ENCODE data around the gene NUP160.
A peak's percentile ranks its signal among the peaks of the same experiment; 100 is the strongest.
"Not testable (repeated sequence)": the region's sequence is repeated elsewhere in the genome, so short reads cannot be mapped to it uniquely, and the experiment has no call there.

Gene NUP160, protein sequence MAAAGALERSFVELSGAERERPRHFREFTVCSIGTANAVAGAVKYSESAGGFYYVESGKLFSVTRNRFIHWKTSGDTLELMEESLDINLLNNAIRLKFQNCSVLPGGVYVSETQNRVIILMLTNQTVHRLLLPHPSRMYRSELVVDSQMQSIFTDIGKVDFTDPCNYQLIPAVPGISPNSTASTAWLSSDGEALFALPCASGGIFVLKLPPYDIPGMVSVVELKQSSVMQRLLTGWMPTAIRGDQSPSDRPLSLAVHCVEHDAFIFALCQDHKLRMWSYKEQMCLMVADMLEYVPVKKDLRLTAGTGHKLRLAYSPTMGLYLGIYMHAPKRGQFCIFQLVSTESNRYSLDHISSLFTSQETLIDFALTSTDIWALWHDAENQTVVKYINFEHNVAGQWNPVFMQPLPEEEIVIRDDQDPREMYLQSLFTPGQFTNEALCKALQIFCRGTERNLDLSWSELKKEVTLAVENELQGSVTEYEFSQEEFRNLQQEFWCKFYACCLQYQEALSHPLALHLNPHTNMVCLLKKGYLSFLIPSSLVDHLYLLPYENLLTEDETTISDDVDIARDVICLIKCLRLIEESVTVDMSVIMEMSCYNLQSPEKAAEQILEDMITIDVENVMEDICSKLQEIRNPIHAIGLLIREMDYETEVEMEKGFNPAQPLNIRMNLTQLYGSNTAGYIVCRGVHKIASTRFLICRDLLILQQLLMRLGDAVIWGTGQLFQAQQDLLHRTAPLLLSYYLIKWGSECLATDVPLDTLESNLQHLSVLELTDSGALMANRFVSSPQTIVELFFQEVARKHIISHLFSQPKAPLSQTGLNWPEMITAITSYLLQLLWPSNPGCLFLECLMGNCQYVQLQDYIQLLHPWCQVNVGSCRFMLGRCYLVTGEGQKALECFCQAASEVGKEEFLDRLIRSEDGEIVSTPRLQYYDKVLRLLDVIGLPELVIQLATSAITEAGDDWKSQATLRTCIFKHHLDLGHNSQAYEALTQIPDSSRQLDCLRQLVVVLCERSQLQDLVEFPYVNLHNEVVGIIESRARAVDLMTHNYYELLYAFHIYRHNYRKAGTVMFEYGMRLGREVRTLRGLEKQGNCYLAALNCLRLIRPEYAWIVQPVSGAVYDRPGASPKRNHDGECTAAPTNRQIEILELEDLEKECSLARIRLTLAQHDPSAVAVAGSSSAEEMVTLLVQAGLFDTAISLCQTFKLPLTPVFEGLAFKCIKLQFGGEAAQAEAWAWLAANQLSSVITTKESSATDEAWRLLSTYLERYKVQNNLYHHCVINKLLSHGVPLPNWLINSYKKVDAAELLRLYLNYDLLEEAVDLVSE (N-terminal part only)

GRCh38 chr11:47847892-47848699, at the start of gene NUP160:
Gene NUP160 (minus strand): TSS chr11:47848350. CDS start chr11:47848318, 32 bp downstream.
- H3K4me3 ChIP-seq (ENCODE audit: low read depth, low read length), result peak within 1 kb of the TSS; percentile 99

DNA sequence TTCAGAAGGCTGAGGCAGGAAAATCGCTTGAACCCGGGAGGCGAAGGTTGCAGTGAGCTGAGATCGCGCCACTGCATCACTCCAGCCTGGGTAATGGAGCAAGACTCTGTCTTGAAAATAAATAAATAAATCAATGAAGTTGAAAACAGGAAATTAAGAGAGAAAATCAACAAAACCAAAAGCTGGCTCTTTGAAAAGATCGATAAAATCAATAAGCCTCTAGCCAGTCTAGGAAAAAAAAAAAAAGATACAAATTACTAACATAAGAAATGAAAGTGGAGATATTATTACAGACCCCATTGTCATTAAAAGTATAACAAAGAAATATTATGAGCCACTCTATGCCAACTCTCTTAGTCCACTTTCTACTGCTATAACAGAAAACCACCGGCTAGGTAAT, 48.0 kb upstream of the NUP160 start:
- H3K4me3 ChIP-seq (ENCODE audit: low read depth, low read length), result no peak overlapping the region

- no peak overlapping the region for H3K4me3 ChIP-seq (ENCODE audit: low read depth, low read length)
Observed at GRCh38 chr11:47895035-47895434, 46.9 kb upstream of the NUP160 start.

- not testable (repeated sequence) for H3K4me3 ChIP-seq (ENCODE audit: low read depth, low read length)
Observed at GRCh38 chr11:47892546-47893276, 44.6 kb upstream of the NUP160 start.

- H3K4me3 ChIP-seq (ENCODE audit: low read depth, low read length), result no peak overlapping the region
Observed at GRCh38 chr11:47891886-47892285, 43.7 kb upstream of the NUP160 start.

GRCh38 chr11:47889714-47890441, 41.7 kb upstream of the NUP160 start:
- no peak overlapping the region for H3K4me3 ChIP-seq (ENCODE audit: low read depth, low read length)

GRCh38 chr11:47887910-47888569, 39.9 kb upstream of the NUP160 start:
- H3K4me3 ChIP-seq (ENCODE audit: low read depth, low read length), result no peak overlapping the region

DNA sequence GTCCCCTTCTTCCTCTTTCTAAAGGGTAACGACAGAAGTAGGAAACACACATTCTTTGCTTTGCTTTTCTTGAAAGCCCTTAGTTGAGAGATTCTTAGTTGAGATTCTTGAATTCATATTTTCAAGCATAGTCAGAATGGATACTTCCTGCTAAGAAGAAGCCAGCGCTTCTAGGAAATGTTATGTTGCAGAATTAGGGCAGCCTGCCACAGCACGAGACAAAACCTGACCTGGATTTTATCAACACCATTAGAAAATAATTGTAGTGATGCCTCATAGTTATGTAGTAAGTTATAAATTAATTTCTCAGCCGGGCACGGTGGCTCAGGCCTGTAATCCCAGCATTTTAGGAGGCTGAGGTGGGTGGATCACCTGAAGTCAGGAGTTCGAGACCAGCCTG, 37.9 kb upstream of the NUP160 start:
- no peak overlapping the region for H3K4me3 ChIP-seq (ENCODE audit: low read depth, low read length)

GRCh38 chr11:47882437-47882836, 34.3 kb upstream of the NUP160 start:
- H3K4me3 ChIP-seq (ENCODE audit: low read depth, low read length), result not testable (repeated sequence)

DNA sequence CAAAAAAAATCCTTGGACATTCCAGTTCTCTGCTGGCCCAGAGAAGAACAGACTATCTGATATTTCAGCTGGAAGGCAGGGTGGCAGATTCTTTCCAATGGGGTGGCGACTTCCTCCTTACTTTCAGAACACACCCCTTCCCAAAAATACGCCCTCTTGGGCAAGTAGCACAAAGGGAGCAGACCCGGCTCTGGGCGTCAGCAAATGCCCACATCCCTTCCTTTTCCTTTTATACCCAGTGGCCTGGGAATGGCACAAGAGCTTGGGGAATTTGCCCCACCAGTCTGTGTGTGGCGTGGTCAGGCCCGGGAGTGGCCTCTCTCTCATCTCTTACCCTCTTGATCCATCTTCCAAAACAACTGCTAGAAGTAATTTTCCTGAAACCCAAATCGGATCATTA, 33.0 kb upstream of the NUP160 start:
- H3K4me3 ChIP-seq (ENCODE audit: low read depth, low read length), result no peak overlapping the region

- no peak overlapping the region for H3K4me3 ChIP-seq (ENCODE audit: low read depth, low read length)
Observed at GRCh38 chr11:47879259-47880158, 31.4 kb upstream of the NUP160 start.

- not testable (repeated sequence) for H3K4me3 ChIP-seq (ENCODE audit: low read depth, low read length)
Observed at GRCh38 chr11:47875858-47876257, 27.7 kb upstream of the NUP160 start.

DNA sequence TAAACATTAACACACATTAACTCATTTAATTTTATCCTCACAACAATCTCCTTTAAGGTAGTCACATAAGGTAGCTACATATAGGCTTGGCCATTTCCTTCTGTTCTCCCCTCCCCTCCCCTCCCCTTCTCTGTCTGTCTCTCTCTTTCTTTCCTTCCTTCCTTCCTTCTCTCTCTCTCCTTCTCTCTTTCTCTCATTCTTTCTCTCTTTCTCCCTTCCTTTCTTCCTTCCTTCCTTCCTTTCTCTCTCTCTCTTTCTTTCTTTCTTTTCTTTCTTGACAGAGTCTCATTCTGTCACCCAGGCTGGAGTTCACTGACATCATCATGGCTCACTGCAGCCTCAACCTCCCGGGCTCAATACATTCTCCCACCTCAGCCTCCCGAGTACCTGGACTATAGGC, 22.3 kb upstream of the NUP160 start:
- no peak overlapping the region for H3K4me3 ChIP-seq (ENCODE audit: low read depth, low read length)

GRCh38 chr11:47869544-47870393, 21.6 kb upstream of the NUP160 start:
- no peak overlapping the region for H3K4me3 ChIP-seq (ENCODE audit: low read depth, low read length)

DNA sequence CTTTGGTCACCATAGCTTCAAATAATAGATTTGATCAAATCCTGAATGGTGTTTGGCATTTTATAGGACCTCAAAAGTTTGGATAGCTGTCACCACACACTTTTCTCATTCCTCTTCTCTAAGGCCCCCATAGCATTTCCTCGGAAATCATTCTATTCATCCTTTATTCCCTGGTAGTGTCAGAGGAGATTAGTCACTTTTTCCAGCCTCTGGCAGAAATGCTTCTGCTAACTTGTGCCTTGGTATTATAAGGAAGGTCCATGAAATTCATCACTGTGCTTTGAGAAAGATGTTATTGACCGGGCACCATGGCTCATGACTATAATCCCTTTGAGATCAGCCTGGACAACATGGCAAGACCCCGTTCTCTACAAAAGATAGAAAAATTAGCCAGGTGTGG, 19.7 kb upstream of the NUP160 start:
- no peak overlapping the region for H3K4me3 ChIP-seq (ENCODE audit: low read depth, low read length)

DNA sequence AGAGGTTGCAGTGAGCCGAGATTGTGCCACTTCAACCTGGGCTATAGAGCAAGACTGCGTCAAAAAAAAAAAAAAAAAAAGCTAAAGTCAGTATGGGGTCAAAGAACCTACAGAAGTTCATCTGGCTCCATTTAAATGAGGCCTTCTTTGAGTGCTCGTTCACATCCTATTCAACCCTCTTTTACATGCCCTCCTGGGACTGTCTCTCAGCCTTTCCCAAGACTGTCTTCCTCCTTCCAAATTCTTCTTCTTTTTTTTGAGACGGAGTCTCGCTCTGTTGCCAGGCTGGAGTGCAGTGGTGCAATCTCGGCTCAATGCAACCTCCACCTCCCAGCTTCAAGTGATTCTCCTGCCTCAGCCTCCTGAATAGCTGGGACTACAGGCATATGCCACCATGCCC, 18.7 kb upstream of the NUP160 start:
- H3K4me3 ChIP-seq (ENCODE audit: low read depth, low read length), result not testable (repeated sequence)

All from iPS-11a (cell line).